ENCODE measurements around the gene CFAP74. TPM values are rescaled to one million over a fixed set of nuclear protein-coding genes. Genes with fewer than 3 reads are reported as not detected.

Gene CFAP74
- total and polyA plus RNA-seq, 9 of the 15 experiments (the other 6 are each of a cell fraction or from before 2014, with no cell fraction given), result 0.03 to 0.15 (median 0.05) TPM; not detected in 6

GRCh38 chr1:2046174-2046917 lies 42.8 kb upstream of the CFAP74 start (continued):
- TF ChIP-seq ELK3 (CRISPR knock-in tag; IDR thresholded peaks at IDR 0.05) (no peak), FUS (optimal IDR thresholded peaks at IDR 0.05; ENCODE audit: low read depth, low read length) (no peak), ZNF133 (CRISPR knock-in tag; IDR thresholded peaks at IDR 0.05) (no peak), SMARCE1 (IDR thresholded peaks at IDR 0.05) (no peak), TARDBP (IDR thresholded peaks at IDR 0.05) (peak; percentile 40; the same call in 1 of the 2 replicates), ATF7 (IDR thresholded peaks at IDR 0.05) (peak; percentile 25; the same call in 1 of the 2 replicates), PURB (CRISPR knock-in tag; IDR thresholded peaks at IDR 0.05; ENCODE audit: low read depth) (no peak), REST (IDR thresholded peaks at IDR 0.05; ENCODE audit: borderline replicate concordance) (peak; percentile 75), REST (CRISPR knock-in tag; IDR thresholded peaks at IDR 0.05; ENCODE audit: low read depth) (no peak), TBP (optimal IDR thresholded peaks at IDR 0.05; ENCODE audit: low read depth, low read length) (peak; percentile 19), MAZ (CRISPR knock-in tag; conservative IDR thresholded peaks at IDR 0.05 in 1 of 2, IDR thresholded peaks at IDR 0.05 in 1 of 2) (peak in 1 of 2 experiments; percentile 76; a peak in 2 of 4 replicates), ZNF143 (CRISPR knock-in tag; IDR thresholded peaks at IDR 0.05) (no peak), LEF1 (IDR thresholded peaks at IDR 0.05) (no peak), ZNF174 (CRISPR knock-in tag; IDR thresholded peaks at IDR 0.05) (no peak), MTA2 (IDR thresholded peaks at IDR 0.05; ENCODE audit: low read depth) (no peak), STAG1 (CRISPR knock-in tag; IDR thresholded peaks at IDR 0.05; ENCODE audit: borderline replicate concordance) (peak; percentile 88), ZNF655 (CRISPR knock-in tag; IDR thresholded peaks at IDR 0.05) (no peak), GMEB1 (CRISPR knock-in tag; IDR thresholded peaks at IDR 0.05) (no peak)
